ENCODE results near the gene FGFR3. TPM values are rescaled to one million over a fixed set of nuclear protein-coding genes. Genes with fewer than 3 reads are reported as not detected.

FGFR3 gene
- total and polyA plus RNA-seq, 10 donors: 1.0 to 7.5 (median 3.5) TPM

- no peak for DNase-seq
- H3K27ac ChIP-seq: peak overlapping the region in 3 of 8 donors; percentile 23 to 53 (median 30)
- H3K4me1 ChIP-seq: peaks cover 0 to 53% (median 30%) of the 10 kb centered on the region in 6 donors
- H3K27me3 ChIP-seq (replicated peaks in 1 of 7): peaks cover 0 to 37% (median 18%) of the 10 kb centered on the region in 7 donors
- intact Hi-C loops (cut with DNase I; ENCODE audit: low total_unique reads): no loop called here
- no peak overlapping the region for H3K4me3 ChIP-seq
- TF ChIP-seq POLR2AphosphoS5 (IDR thresholded peaks at IDR 0.05): no peak
- no peak for TF ChIP-seq CTCF (IDR thresholded peaks at IDR 0.05 in 8 of 11, conservative IDR thresholded peaks at IDR 0.05 in 3 of 11)
- TF ChIP-seq POLR2A (IDR thresholded peaks at IDR 0.05): no peak
- H3K9me3 ChIP-seq: no peaks in the 10 kb centered on the region
- 46 to 76% (median 67%) methylated on average over 4 to 25 of the region's 25 CpGs for WGBS, 5 donors
- no peaks in the 10 kb centered on the region for H3K36me3 ChIP-seq
Observed at GRCh38 chr4:1760521-1761071, 32.5 kb upstream of the FGFR3 start.

DNA sequence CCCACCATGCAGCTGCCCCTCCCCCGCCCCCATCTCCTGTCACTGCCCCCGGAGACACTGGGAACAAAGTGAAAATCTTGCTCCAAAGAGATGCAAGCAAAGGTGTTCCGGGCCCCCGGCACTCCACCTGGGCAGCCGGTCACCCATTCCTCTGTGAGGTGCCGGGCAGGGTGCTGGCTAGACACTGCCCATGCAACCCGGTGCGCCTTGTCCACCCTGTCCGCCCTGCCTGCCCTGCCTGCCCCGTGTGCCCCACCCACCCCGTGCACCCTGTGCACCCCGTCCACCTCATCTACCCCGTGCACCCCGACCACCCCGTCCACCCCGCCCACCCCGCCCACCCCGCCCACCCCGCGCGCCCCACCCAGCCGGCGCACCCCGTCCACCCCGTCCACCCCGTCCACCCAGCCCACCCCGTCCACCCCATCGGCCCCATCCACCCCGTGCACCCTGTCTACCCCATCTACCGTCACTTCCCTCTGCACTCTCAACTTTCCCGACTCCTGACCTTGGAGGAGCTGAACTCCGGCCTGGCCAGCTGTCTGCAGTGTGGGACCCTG, 31.9 kb upstream of the FGFR3 start:
- no peak overlapping the region for H3K27ac ChIP-seq
- DNase-seq: no peak
- H3K4me1 ChIP-seq: peaks cover 0 to 53% (median 32%) of the 10 kb centered on the region in 6 donors
- no peaks in the 10 kb centered on the region for H3K9me3 ChIP-seq
- 76 to 81% (median 79%) methylated on average over 24 to 32 of the region's 32 CpGs for WGBS, 5 donors
- H3K4me3 ChIP-seq: no peak overlapping the region
- H3K27me3 ChIP-seq (replicated peaks in 1 of 7): peaks cover 0 to 43% (median 18%) of the 10 kb centered on the region in 7 donors
- no peaks in the 10 kb centered on the region for H3K36me3 ChIP-seq
- no peak for TF ChIP-seq POLR2A (IDR thresholded peaks at IDR 0.05)
- TF ChIP-seq CTCF (IDR thresholded peaks at IDR 0.05 in 8 of 11, conservative IDR thresholded peaks at IDR 0.05 in 3 of 11): no peak
- TF ChIP-seq POLR2AphosphoS5 (IDR thresholded peaks at IDR 0.05): no peak
- intact Hi-C loops (cut with DNase I; ENCODE audit: low total_unique reads): no loop called here

DNA sequence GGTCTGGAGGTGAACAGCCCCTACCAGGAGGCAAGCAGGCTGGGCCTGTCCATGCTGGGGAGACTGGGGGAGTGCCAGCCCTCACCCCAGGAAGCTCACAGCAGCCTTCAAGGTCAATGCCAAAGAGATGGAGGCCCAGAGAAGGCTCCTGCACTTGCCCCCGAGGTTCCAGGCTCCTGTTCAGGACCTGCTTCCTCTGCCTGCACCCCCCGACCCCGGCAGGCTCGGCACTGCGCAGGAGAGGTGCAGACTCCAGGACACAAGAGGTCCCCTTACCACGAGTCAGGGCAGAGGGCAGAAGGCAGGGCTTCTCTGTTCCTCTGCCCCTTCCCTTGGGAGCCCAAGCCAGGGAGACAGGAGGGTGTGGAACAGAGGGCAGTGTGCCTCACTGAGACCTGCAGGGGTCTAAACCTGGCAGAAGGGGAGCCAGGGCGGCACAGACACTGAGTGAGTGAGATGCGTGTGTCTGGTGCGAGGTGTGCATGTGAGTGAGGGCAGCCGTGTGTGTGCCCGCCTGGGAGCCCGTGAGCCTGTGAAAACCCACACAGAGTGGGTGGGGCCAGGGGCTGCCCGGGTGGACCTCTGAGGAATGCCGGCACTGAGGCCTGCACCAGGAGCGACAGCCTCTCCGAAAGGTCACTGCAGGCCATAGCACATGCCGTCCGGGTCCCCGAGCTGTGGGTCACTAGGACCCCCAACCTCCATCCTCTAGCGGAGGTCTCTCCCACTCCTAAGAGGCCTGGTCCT, 30.7 kb upstream of the FGFR3 start:
- no peak for DNase-seq
- Histone ChIP-seq H3K27ac (no peak overlapping the region), H3K4me3 (no peak overlapping the region), H3K36me3 (no peaks in the 10 kb centered on the region), H3K4me1 (peaks cover 7 to 56% (median 40%) of the 10 kb centered on the region in 6 donors), H3K27me3 (replicated peaks in 1 of 7) (peaks cover 0 to 56% (median 20%) of the 10 kb centered on the region in 7 donors), H3K9me3 (no peaks in the 10 kb centered on the region)
- intact Hi-C loops (cut with DNase I; ENCODE audit: low total_unique reads): no loop called here
- WGBS, 5 donors: 77 to 93% (median 81%) methylated on average over 8 to 20 of the region's 20 CpGs
- no peak for TF ChIP-seq CTCF (IDR thresholded peaks at IDR 0.05 in 8 of 11, conservative IDR thresholded peaks at IDR 0.05 in 3 of 11)

DNA sequence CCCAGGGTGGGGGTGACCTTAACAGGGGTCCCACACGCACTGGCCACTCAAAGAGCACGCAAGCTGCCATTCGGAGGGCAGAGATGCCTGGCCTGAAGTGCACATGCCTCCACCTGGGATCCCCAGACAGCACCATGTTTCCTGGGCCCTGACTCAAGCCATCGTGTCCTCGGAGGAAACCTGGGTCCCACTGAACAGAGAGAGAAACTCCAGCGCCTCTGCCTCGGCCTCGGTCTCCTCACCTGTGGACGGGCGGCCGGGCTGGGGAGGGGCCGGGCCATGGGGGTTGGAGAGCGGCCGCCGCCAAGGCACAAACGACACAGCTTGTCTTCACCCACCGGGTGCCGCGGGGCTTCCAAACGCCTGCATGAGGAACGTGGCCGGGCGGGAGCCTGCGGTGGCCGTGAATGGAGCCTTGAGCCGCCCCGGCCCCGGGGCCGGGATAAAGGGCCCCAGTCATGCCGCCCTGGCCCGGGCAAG, 30.0 kb upstream of the FGFR3 start:
- intact Hi-C loops (cut with DNase I; ENCODE audit: low total_unique reads): no loop called here
- Histone ChIP-seq H3K36me3 (no peaks in the 10 kb centered on the region), H3K27ac (no peak overlapping the region), H3K4me3 (peak overlapping the region in 1 of 8 donors; percentile 15), H3K9me3 (no peaks in the 10 kb centered on the region), H3K27me3 (replicated peaks in 1 of 7) (peaks cover 0 to 62% (median 26%) of the 10 kb centered on the region in 7 donors), H3K4me1 (peaks cover 7 to 62% (median 42%) of the 10 kb centered on the region in 6 donors)
- TF ChIP-seq POLR2AphosphoS5 (IDR thresholded peaks at IDR 0.05): no peak
- no peak for TF ChIP-seq CTCF (IDR thresholded peaks at IDR 0.05 in 8 of 11, conservative IDR thresholded peaks at IDR 0.05 in 3 of 11)
- no peak for TF ChIP-seq POLR2A (IDR thresholded peaks at IDR 0.05)
- WGBS, 5 donors: 32 to 47% (median 34%) methylated on average over 19 to 31 of the region's 31 CpGs; no CpG with 5 or more reads in 1 of the 5 donors
- no peak for DNase-seq
